ENCODE data around the gene MTA1.

MTA1 gene

DNA sequence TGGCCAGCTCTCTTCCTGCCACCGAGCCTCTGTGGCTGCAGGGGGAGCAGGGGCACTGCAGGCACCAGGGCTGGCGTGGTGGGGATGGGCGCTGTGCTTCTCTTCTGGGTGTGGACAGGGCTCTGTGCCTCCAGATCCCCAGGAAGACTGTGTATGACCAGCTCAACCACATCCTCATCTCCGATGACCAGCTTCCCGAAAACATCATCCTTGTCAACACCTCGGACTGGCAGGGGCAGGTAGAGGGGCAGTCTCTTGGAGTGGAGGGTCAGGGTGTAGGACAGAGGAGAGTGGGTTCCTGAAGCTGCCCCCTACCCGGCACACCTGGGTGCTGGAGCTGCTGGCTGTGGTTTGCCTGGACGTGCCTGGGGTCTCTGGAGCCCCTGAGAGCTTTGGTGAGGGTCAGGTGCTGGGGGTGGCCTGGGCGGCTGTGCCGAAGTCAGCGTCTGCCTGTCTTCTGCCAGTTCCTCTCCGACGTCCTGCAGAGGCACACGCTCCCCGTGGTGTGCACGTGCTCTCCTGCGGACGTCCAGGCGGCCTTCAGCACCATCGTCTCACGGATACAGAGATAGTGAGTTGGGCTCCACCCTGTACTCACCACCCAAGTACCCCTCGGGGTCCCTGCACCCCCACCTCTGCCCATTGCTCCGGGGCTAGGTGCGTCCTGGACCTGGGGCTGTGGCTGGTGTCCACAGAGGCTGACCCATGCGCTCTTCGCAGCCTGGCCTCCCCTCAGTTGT is 37.1 kb upstream of the MTA1 start:
- H3K9me3 ChIP-seq (ENCODE audit: control insufficient read depth in 1 of 2, low read length in 2 of 2) = no peaks in the 10 kb centered on the region
- H3K27me3 ChIP-seq (ENCODE audit: low read depth, low read length) = no peaks in the 10 kb centered on the region
- H3K4me3 ChIP-seq (ENCODE audit: low read depth in 1 of 2, low read length in 2 of 2) = no peak overlapping the region
- no peaks in the 10 kb centered on the region for H3K4me1 ChIP-seq (ENCODE audit: control insufficient read depth in 1 of 2, insufficient read depth in 2 of 2, low read length in 2 of 2)
- H3K36me3 ChIP-seq (ENCODE audit: control insufficient read depth in 1 of 2, insufficient read depth in 2 of 2, low read length in 2 of 2) = peaks cover 0 to 71% of the 10 kb centered on the region in 2 donors
- H3K27ac ChIP-seq (ENCODE audit: low read length) = no peak overlapping the region

DNA sequence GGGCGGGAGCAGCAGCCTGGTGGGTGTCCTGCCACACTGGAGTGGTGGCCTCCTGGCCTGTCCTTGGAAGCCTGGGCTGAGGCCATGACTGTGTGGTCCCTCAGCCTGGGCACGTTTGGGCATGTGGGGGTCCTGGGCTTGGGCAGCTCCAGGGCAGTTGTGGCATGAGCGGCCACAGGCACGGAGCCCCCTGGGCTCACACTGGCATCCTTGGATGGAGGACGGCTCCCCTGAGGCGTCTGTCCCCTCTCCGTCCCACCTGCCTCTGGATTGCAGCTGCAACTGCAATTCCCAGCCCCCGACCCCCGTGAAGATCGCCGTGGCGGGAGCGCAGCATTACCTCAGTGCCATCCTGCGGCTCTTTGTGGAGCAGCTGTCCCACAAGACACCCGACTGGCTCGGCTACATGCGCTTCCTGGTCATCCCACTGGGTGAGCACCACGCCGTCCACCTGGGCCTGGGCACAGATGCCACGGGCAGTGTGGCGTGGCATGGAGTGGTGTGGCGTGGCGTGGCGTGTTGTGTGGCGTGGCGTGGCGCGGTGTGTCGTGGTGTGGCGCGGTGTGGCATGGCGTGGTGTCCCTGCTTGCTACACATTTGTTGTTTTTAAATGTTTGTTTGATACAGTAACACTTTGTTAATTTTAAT is 36.4 kb upstream of the MTA1 start:
- Histone ChIP-seq H3K9me3 (ENCODE audit: control insufficient read depth in 1 of 2, low read length in 2 of 2) (no peaks in the 10 kb centered on the region), H3K27ac (ENCODE audit: low read length) (no peak overlapping the region), H3K36me3 (ENCODE audit: control insufficient read depth in 1 of 2, insufficient read depth in 2 of 2, low read length in 2 of 2) (peaks cover 0 to 74% of the 10 kb centered on the region in 2 donors), H3K4me3 (ENCODE audit: low read depth in 1 of 2, low read length in 2 of 2) (no peak overlapping the region), H3K27me3 (ENCODE audit: low read depth, low read length) (no peaks in the 10 kb centered on the region), H3K4me1 (ENCODE audit: control insufficient read depth in 1 of 2, insufficient read depth in 2 of 2, low read length in 2 of 2) (no peaks in the 10 kb centered on the region)

- Histone ChIP-seq H3K4me3 (ENCODE audit: low read depth in 1 of 2, low read length in 2 of 2) (no peak overlapping the region), H3K27ac (ENCODE audit: low read length) (no peak overlapping the region), H3K36me3 (ENCODE audit: control insufficient read depth in 1 of 2, insufficient read depth in 2 of 2, low read length in 2 of 2) (peaks cover 0 to 79% of the 10 kb centered on the region in 2 donors), H3K4me1 (ENCODE audit: control insufficient read depth in 1 of 2, insufficient read depth in 2 of 2, low read length in 2 of 2) (no peaks in the 10 kb centered on the region), H3K27me3 (ENCODE audit: low read depth, low read length) (no peaks in the 10 kb centered on the region), H3K9me3 (ENCODE audit: control insufficient read depth in 1 of 2, low read length in 2 of 2) (no peaks in the 10 kb centered on the region)
These were observed 35.5 kb upstream of the MTA1 start for GRCh38 chr14:105384041-105384557.

- H3K4me3 ChIP-seq (ENCODE audit: low read depth in 1 of 2, low read length in 2 of 2) = no peak overlapping the region
- peaks cover 0 to 74% of the 10 kb centered on the region in 2 donors for H3K36me3 ChIP-seq (ENCODE audit: control insufficient read depth in 1 of 2, insufficient read depth in 2 of 2, low read length in 2 of 2)
- no peaks in the 10 kb centered on the region for H3K9me3 ChIP-seq (ENCODE audit: control insufficient read depth in 1 of 2, low read length in 2 of 2)
- H3K4me1 ChIP-seq (ENCODE audit: control insufficient read depth in 1 of 2, insufficient read depth in 2 of 2, low read length in 2 of 2) = peaks cover 0 to 5% of the 10 kb centered on the region in 2 donors
- H3K27ac ChIP-seq (ENCODE audit: low read length) = no peak overlapping the region
- H3K27me3 ChIP-seq (ENCODE audit: low read depth, low read length) = no peaks in the 10 kb centered on the region
These were observed 34.9 kb upstream of the MTA1 start for GRCh38 chr14:105384605-105385321.

DNA sequence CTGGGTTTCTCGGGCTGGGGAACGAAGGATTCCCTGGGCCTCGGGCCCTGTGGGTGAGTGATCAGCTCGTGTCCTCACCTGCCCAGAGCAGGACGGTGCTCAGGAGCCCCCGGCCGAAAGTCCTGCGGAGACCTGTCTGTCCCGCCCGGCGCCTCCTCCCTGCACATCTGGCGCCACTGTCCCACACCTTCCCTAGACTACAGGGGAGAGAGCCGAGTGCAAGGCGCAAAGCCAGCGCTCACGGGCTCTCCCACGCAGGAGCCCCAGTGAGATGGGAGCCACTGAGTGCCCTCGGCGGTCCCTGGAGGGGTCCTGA is 34.3 kb upstream of the MTA1 start:
- no peak overlapping the region for H3K27ac ChIP-seq (ENCODE audit: low read length)
- peaks cover 0 to 10% of the 10 kb centered on the region in 2 donors for H3K4me1 ChIP-seq (ENCODE audit: control insufficient read depth in 1 of 2, insufficient read depth in 2 of 2, low read length in 2 of 2)
- H3K27me3 ChIP-seq (ENCODE audit: low read depth, low read length) = no peaks in the 10 kb centered on the region
- no peak overlapping the region for H3K4me3 ChIP-seq (ENCODE audit: low read depth in 1 of 2, low read length in 2 of 2)
- no peaks in the 10 kb centered on the region for H3K9me3 ChIP-seq (ENCODE audit: control insufficient read depth in 1 of 2, low read length in 2 of 2)
- peaks cover 0 to 69% of the 10 kb centered on the region in 2 donors for H3K36me3 ChIP-seq (ENCODE audit: control insufficient read depth in 1 of 2, insufficient read depth in 2 of 2, low read length in 2 of 2)

DNA sequence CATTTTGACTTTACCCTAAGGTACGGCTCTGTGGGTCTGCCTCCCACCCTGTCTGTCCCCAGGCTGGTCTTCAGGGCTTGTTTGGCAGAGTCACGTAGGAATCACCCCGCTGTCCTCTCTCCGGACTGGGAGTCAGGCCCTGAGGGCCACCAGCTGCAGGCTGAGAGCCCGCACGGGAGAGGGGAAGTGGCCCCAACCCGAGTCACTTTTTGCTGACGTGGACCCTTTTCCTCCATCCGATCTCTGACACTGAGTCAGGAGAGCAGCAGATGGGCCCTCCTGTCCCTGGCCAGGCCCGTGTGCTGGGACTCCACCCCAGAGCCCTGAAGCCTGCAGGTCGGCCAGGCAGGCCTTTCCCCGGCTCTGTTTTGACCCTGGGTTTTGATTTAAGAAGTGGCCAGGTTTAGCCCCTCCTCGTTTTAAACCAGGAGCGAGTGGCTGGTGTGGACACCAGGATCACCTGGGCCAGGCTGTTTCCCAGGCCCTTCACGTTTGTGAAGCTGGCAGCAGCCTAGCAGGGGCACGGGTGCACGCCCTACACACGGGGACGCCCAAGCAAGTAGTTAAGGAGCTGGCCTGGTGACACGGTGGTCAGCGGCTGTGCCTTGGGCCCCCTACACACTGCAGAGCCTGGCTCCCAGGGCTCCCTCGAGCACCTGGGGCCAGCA is 33.8 kb upstream of the MTA1 start:
- H3K9me3 ChIP-seq (ENCODE audit: control insufficient read depth in 1 of 2, low read length in 2 of 2) = no peaks in the 10 kb centered on the region
- H3K4me1 ChIP-seq (ENCODE audit: control insufficient read depth in 1 of 2, insufficient read depth in 2 of 2, low read length in 2 of 2) = peaks cover 0 to 16% of the 10 kb centered on the region in 2 donors
- no peaks in the 10 kb centered on the region for H3K27me3 ChIP-seq (ENCODE audit: low read depth, low read length)
- H3K36me3 ChIP-seq (ENCODE audit: control insufficient read depth in 1 of 2, insufficient read depth in 2 of 2, low read length in 2 of 2) = peaks cover 0 to 66% of the 10 kb centered on the region in 2 donors
- no peak overlapping the region for H3K27ac ChIP-seq (ENCODE audit: low read length)
- no peak overlapping the region for H3K4me3 ChIP-seq (ENCODE audit: low read depth in 1 of 2, low read length in 2 of 2)

DNA sequence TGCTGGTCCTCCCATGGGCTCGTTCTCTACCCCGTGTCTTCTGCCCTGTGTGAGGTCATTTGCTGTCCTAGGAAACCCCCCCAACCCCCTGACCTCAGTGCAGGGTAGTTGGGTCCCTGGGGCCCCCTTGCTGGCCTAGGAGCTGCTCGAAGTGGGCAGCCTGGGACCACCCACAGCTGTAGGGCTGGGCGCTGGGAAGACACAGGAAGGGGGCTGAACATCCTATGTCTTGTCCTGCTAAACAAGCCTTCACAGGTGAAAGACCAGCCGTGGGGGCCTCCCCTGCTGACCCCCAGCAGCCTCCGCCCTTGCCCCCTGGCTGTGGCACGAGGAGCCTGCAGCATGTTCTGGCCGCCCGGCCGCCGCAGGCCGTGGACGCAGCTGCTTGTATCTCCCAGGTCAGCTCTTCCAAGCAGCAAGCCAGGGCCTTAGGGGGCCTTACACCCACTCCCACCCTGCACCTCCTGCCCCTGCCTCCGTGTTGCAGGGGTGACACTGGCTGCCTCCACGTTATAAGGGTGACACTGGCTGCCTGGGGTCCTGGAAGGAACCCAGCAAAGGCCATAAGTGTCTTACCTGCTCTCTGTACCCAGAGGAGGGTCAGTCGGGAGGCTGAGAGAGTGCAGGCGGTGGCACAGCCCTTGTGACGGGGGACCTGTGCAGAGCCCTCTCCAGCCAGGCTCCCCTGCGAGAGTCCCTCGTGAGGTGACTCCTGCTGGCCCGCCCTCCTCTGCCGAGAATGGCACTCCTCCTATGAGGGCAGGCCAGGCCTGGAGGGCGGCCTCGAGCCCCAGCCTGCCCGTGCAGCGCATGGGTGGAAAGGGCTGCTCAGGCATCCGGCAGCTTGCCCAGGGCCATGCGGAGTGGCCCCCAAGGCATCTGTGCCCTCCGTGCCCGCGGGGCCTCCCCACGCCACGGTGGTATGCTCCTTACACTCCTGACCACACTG is 32.8 kb upstream of the MTA1 start:
- H3K4me3 ChIP-seq (ENCODE audit: low read depth in 1 of 2, low read length in 2 of 2) = no peak overlapping the region
- peaks cover 0 to 62% of the 10 kb centered on the region in 2 donors for H3K36me3 ChIP-seq (ENCODE audit: control insufficient read depth in 1 of 2, insufficient read depth in 2 of 2, low read length in 2 of 2)
- peaks cover 0 to 16% of the 10 kb centered on the region in 2 donors for H3K4me1 ChIP-seq (ENCODE audit: control insufficient read depth in 1 of 2, insufficient read depth in 2 of 2, low read length in 2 of 2)
- H3K27ac ChIP-seq (ENCODE audit: low read length) = no peak overlapping the region
- no peaks in the 10 kb centered on the region for H3K9me3 ChIP-seq (ENCODE audit: control insufficient read depth in 1 of 2, low read length in 2 of 2)
- H3K27me3 ChIP-seq (ENCODE audit: low read depth, low read length) = no peaks in the 10 kb centered on the region

DNA sequence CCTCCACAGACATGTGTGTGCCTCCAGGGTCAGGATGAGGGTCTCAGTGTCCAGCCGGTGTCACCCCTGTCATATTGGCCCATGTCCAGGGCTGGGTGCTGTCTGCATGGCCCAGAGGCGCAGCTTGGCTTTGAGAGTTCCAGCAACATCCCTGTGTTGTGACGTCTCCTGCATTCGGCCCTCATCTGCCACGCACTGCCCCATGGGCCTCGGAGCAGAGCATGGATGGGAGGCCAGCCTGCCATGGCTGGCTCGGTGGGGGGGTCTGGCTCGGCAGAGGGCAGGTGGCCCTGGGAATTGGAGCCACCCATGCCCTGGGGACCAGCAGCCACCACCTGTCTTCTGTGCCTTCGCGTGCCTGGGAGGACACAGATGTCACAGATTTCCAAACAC is 32.1 kb upstream of the MTA1 start:
- Histone ChIP-seq H3K27ac (ENCODE audit: low read length) (no peak overlapping the region), H3K9me3 (ENCODE audit: control insufficient read depth in 1 of 2, low read length in 2 of 2) (no peaks in the 10 kb centered on the region), H3K4me1 (ENCODE audit: control insufficient read depth in 1 of 2, insufficient read depth in 2 of 2, low read length in 2 of 2) (peaks cover 0 to 16% of the 10 kb centered on the region in 2 donors), H3K4me3 (ENCODE audit: low read depth in 1 of 2, low read length in 2 of 2) (no peak overlapping the region), H3K36me3 (ENCODE audit: control insufficient read depth in 1 of 2, insufficient read depth in 2 of 2, low read length in 2 of 2) (peaks cover 0 to 58% of the 10 kb centered on the region in 2 donors), H3K27me3 (ENCODE audit: low read depth, low read length) (no peaks in the 10 kb centered on the region)

- Histone ChIP-seq H3K9me3 (ENCODE audit: control insufficient read depth in 1 of 2, low read length in 2 of 2) (no peaks in the 10 kb centered on the region), H3K27ac (ENCODE audit: low read length) (no peak overlapping the region), H3K4me1 (ENCODE audit: control insufficient read depth in 1 of 2, insufficient read depth in 2 of 2, low read length in 2 of 2) (peaks cover 0 to 16% of the 10 kb centered on the region in 2 donors), H3K36me3 (ENCODE audit: control insufficient read depth in 1 of 2, insufficient read depth in 2 of 2, low read length in 2 of 2) (peaks cover 0 to 57% of the 10 kb centered on the region in 2 donors), H3K27me3 (ENCODE audit: low read depth, low read length) (no peaks in the 10 kb centered on the region), H3K4me3 (ENCODE audit: low read depth in 1 of 2, low read length in 2 of 2) (no peak overlapping the region)
These were observed 31.3 kb upstream of the MTA1 start for GRCh38 chr14:105388110-105388951.

DNA sequence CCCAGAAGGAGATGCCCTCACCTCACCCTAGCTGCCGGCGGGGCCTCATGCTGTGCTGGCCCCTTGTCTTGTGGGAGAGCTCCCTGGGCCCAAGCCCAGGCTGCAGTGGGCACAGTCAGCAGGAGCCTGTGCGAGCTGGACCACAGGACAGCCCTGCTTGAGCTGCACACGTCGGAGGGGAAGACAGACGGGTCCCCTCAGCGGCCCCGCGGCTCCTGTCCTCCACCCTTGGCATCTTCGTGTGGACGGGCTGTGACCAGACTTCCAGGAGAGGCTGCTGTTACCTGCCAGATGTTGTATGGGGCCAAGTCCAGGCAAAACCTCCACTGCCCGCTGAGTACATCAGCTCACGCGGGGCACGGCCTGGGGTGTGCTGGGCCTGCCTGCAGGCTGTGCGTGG is 30.7 kb upstream of the MTA1 start:
- peaks cover 0 to 16% of the 10 kb centered on the region in 2 donors for H3K4me1 ChIP-seq (ENCODE audit: control insufficient read depth in 1 of 2, insufficient read depth in 2 of 2, low read length in 2 of 2)
- no peaks in the 10 kb centered on the region for H3K27me3 ChIP-seq (ENCODE audit: low read depth, low read length)
- no peaks in the 10 kb centered on the region for H3K9me3 ChIP-seq (ENCODE audit: control insufficient read depth in 1 of 2, low read length in 2 of 2)
- no peak overlapping the region for H3K27ac ChIP-seq (ENCODE audit: low read length)
- H3K36me3 ChIP-seq (ENCODE audit: control insufficient read depth in 1 of 2, insufficient read depth in 2 of 2, low read length in 2 of 2) = peaks cover 0 to 51% of the 10 kb centered on the region in 2 donors
- H3K4me3 ChIP-seq (ENCODE audit: low read depth in 1 of 2, low read length in 2 of 2) = no peak overlapping the region

All from muscle layer of duodenum (tissue), 2 donors.